Measurements from ENCODE around the gene DENND2D.
"Not testable (repeated sequence)": the region's sequence is repeated elsewhere in the genome, so short reads cannot be mapped to it uniquely, and the experiment has no call there.

DENND2D gene

GRCh38 chr1:111221633-111222291 lies 21.3 kb upstream of the DENND2D start:
- DNase-seq (ENCODE audit: low spot score): peak; percentile 46

- DNase-seq (ENCODE audit: low spot score): no peak
Observed at GRCh38 chr1:111221276-111221632, 20.8 kb upstream of the DENND2D start.

- DNase-seq (ENCODE audit: low spot score): no peak
Observed at GRCh38 chr1:111220302-111220890, 19.9 kb upstream of the DENND2D start.

- peak; percentile 73 for DNase-seq (ENCODE audit: low spot score)
Observed at GRCh38 chr1:111219557-111220286, 19.3 kb upstream of the DENND2D start.

- no peak for DNase-seq (ENCODE audit: low spot score)
Observed at GRCh38 chr1:111218701-111219556, 18.5 kb upstream of the DENND2D start.

- no peak for DNase-seq (ENCODE audit: low spot score)
Observed at GRCh38 chr1:111217183-111217910, 16.9 kb upstream of the DENND2D start.

GRCh38 chr1:111216751-111217150 lies 16.3 kb upstream of the DENND2D start:
- no peak for DNase-seq (ENCODE audit: low spot score)

GRCh38 chr1:111215285-111215684 lies 14.8 kb upstream of the DENND2D start:
- not testable (repeated sequence) for DNase-seq (ENCODE audit: low spot score)

GRCh38 chr1:111214884-111215283 lies 14.4 kb upstream of the DENND2D start:
- DNase-seq (ENCODE audit: low spot score): no peak

- no peak for DNase-seq (ENCODE audit: low spot score)
Observed at GRCh38 chr1:111214074-111214801, 13.8 kb upstream of the DENND2D start.

- no peak for DNase-seq (ENCODE audit: low spot score)
Observed at GRCh38 chr1:111213412-111213811, 13.0 kb upstream of the DENND2D start.

GRCh38 chr1:111212634-111213335 lies 12.3 kb upstream of the DENND2D start:
- no peak for DNase-seq (ENCODE audit: low spot score)

GRCh38 chr1:111211921-111212320 lies 11.5 kb upstream of the DENND2D start:
- DNase-seq (ENCODE audit: low spot score): no peak

- no peak for DNase-seq (ENCODE audit: low spot score)
Observed at GRCh38 chr1:111209622-111210021, 9.2 kb upstream of the DENND2D start.

- DNase-seq (ENCODE audit: low spot score): no peak
Observed at GRCh38 chr1:111208921-111209320, 8.5 kb upstream of the DENND2D start.

- no peak for DNase-seq (ENCODE audit: low spot score)
Observed at GRCh38 chr1:111205714-111206050, 5.2 kb upstream of the DENND2D start.

GRCh38 chr1:111204983-111205713 lies 4.7 kb upstream of the DENND2D start:
- DNase-seq (ENCODE audit: low spot score): peak; percentile 39

GRCh38 chr1:111204201-111204982 lies 3.9 kb upstream of the DENND2D start:
- DNase-seq (ENCODE audit: low spot score): peak; percentile 85

- DNase-seq (ENCODE audit: low spot score): peak; percentile 90
Observed at GRCh38 chr1:111203681-111204200, 3.3 kb upstream of the DENND2D start.

Data from germinal center (tissue), 1 donor.